Loucy (cell line): Measurements from ENCODE around the gene PRPSAP2.

Experiments
- H2AFZ ChIP-seq: fragments of 200-600 bp; sonication (generic); 2 replicates; pipeline ENCODE4 v1.6.0; 2016; ENCODE audit warnings: antibody characterized with exemption, mild to moderate bottlenecking, low read length, moderate library complexity
- H3F3A ChIP-seq: fragments of 200-600 bp; 2 replicates; pipeline ENCODE4 v1.6.0; 2016; ENCODE audit warnings: antibody characterized with exemption, low read depth, mild to moderate bottlenecking
- H3K27me3 ChIP-seq: fragments of 200-600 bp; sonication (generic); 2 replicates; pipeline ENCODE4 v1.6.1; 2014; ENCODE audit warnings: low read length, mild to moderate bottlenecking; ENCODE audit not compliant: insufficient read depth, poor library complexity, severe bottlenecking
- H3K36me3 ChIP-seq: fragments of 200-600 bp; sonication (generic); 2 replicates; pipeline ENCODE4 v1.6.1; 2016; ENCODE audit warnings: low read length; ENCODE audit not compliant: insufficient read depth
- H3K4me1 ChIP-seq: fragments of 200-600 bp; sonication (generic); 2 replicates; pipeline ENCODE4 v1.5.1; 2014; ENCODE audit warnings: low read length, mild to moderate bottlenecking; ENCODE audit not compliant: insufficient read depth, poor library complexity, severe bottlenecking
- H3K4me2 ChIP-seq: fragments of 200-600 bp; sonication (generic); 2 replicates; pipeline ENCODE4 v1.6.0; 2014; ENCODE audit warnings: antibody characterized with exemption, low read length, low read depth, mild to moderate bottlenecking; ENCODE audit not compliant: poor library complexity, severe bottlenecking
- H3K4me3 ChIP-seq: fragments of 200-600 bp; sonication (generic); 2 replicates; pipeline ENCODE4 v1.5.1; 2014; ENCODE audit warnings: low read length, mild to moderate bottlenecking, mixed read lengths; ENCODE audit not compliant: poor library complexity, severe bottlenecking
- H3K79me2 ChIP-seq: fragments of 200-600 bp; sonication (generic); 2 replicates; pipeline ENCODE4 v1.6.1; 2014; ENCODE audit warnings: low read length; ENCODE audit not compliant: insufficient read depth
- H3K9ac ChIP-seq: fragments of 200-600 bp; sonication (generic); 2 replicates; pipeline ENCODE4 v1.6.0; 2014; ENCODE audit warnings: mild to moderate bottlenecking, low read depth, low read length, moderate library complexity; ENCODE audit not compliant: poor library complexity, severe bottlenecking
- H3K9me2 ChIP-seq: fragments of 200-600 bp; sonication (generic); replicated peaks from 2 replicates; pipeline ENCODE4 v1.6.1; 2016; ENCODE audit warnings: low read depth, low read length, mixed read lengths
- H3K9me3 ChIP-seq: fragments of 200-600 bp; sonication (generic); 2 replicates; pipeline ENCODE4 v1.6.1; 2014; ENCODE audit warnings: mild to moderate bottlenecking, antibody characterized with exemption, low read length, low read depth; ENCODE audit not compliant: insufficient read depth
- H4K20me1 ChIP-seq: fragments of 200-600 bp; sonication (generic); 2 replicates; pipeline ENCODE4 v1.6.0; 2014; ENCODE audit warnings: antibody characterized with exemption, low read length, mild to moderate bottlenecking; ENCODE audit not compliant: insufficient read depth, poor library complexity, severe bottlenecking
- EZH2phosphoT487 ChIP-seq: fragments of 200-600 bp; IDR thresholded peaks from 2 replicates; pipeline ENCODE4 v1.6.1; 2018; ENCODE audit warnings: antibody characterized with exemption, mild to moderate bottlenecking, moderate library complexity, borderline replicate concordance
- TF ChIP-seq, protein P1 (sequence below): fragments of 200-600 bp; sonication (generic); conservative IDR thresholded peaks from 2 replicates; pipeline ENCODE4 v1.5.1; 2014; ENCODE audit warnings: mild to moderate bottlenecking, antibody characterized with exemption, low read length

The PRPSAP2 gene

DNA sequence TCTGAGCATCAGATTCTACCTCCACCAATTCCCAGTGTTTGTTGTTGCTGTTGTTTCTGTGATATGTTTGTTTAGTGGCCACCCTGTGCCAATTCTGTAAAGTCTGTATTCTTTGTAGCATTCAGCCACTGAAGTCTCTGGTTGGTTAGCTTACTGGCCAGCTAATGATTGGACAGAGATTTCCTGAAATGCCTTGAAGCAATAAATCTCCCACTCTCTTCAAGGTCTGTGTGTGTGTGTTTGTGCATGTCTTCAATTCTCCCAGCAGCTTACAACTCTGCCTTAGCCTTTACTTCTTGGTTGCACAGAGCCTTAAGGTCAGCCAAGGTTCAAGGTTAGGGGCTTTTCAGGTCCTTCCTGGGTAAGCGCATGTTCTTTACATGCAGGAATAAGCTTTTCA, 38.2 kb downstream of the PRPSAP2 start:
- Histone ChIP-seq H3K79me2 (peaks cover 23% of the 10 kb centered on the region; the same call in 1 of the 2 replicates), H3K27me3 (no peaks in the 10 kb centered on the region), H3K36me3 (peaks cover 56% of the 10 kb centered on the region), H4K20me1 (no peaks in the 10 kb centered on the region), H3K4me2 (no peak overlapping the region), H3K4me3 (no peak overlapping the region), H3F3A (peaks cover 4% of the 10 kb centered on the region; the same call in 1 of the 2 replicates), H3K9me2 (no peaks in the 10 kb centered on the region), H2AFZ (no peak overlapping the region), H3K9ac (no peak overlapping the region), H3K9me3 (no peaks in the 10 kb centered on the region), H3K4me1 (peaks cover 16% of the 10 kb centered on the region)
- TF ChIP-seq, protein P1, sequence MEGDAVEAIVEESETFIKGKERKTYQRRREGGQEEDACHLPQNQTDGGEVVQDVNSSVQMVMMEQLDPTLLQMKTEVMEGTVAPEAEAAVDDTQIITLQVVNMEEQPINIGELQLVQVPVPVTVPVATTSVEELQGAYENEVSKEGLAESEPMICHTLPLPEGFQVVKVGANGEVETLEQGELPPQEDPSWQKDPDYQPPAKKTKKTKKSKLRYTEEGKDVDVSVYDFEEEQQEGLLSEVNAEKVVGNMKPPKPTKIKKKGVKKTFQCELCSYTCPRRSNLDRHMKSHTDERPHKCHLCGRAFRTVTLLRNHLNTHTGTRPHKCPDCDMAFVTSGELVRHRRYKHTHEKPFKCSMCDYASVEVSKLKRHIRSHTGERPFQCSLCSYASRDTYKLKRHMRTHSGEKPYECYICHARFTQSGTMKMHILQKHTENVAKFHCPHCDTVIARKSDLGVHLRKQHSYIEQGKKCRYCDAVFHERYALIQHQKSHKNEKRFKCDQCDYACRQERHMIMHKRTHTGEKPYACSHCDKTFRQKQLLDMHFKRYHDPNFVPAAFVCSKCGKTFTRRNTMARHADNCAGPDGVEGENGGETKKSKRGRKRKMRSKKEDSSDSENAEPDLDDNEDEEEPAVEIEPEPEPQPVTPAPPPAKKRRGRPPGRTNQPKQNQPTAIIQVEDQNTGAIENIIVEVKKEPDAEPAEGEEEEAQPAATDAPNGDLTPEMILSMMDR, result no peak
- no peak for TF ChIP-seq EZH2phosphoT487

DNA sequence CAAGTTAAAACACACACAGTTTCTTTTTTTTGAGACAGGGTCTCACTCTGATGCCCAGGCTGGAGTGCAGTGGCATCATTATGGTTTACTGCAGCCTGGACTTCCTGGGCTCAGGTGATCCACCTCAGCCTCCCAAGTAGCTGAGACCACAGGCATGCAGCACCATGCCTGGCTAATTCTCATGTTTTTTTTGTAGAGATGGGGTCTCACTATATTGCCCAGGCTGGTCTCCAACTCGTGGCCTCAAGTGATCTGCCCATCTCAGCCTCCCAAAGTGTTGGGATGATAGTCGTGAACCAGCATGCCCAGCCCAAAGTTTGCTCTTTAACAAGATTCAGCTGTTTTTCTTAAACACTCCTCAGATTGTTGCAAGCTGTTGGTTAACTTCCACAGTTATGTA, 39.0 kb downstream of the PRPSAP2 start:
- H4K20me1 ChIP-seq, result no peaks in the 10 kb centered on the region
- H3K27me3 ChIP-seq, result no peaks in the 10 kb centered on the region
- H3K36me3 ChIP-seq, result peaks cover 48% of the 10 kb centered on the region
- H3K4me1 ChIP-seq, result peaks cover 22% of the 10 kb centered on the region
- H3K9me3 ChIP-seq, result no peaks in the 10 kb centered on the region
- H3K79me2 ChIP-seq, result peaks cover 26% of the 10 kb centered on the region; the same call in 1 of the 2 replicates
- H3F3A ChIP-seq, result peaks cover 9% of the 10 kb centered on the region; the same call in 1 of the 2 replicates
- no peak overlapping the region for H3K4me2 ChIP-seq
- no peaks in the 10 kb centered on the region for H3K9me2 ChIP-seq
- H3K9ac ChIP-seq, result no peak overlapping the region
- no peak for TF ChIP-seq EZH2phosphoT487
- TF ChIP-seq, protein P1, result no peak
- H2AFZ ChIP-seq, result no peak overlapping the region
- H3K4me3 ChIP-seq, result no peak overlapping the region

DNA sequence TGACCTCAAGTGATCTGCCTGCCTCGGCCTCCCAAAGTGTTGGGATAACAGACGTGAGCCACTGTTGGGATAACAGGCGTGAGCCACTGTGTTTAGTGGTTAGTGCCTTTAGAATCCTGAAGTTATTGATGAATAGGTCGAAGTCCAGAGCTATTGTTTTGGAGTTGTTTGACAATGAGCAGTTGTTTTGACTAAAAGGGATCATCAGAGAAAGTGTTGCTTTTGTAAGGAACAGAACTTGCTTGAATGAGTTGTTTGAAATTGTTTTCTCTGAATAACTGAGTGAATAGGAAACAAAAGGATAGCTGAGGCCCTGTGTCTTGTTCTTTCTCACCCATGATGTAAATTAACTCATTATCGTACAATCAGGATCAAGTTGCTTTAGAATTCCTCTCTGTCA, 46.6 kb downstream of the PRPSAP2 start:
- Histone ChIP-seq H3K9me2 (no peaks in the 10 kb centered on the region), H2AFZ (no peak overlapping the region), H3K9me3 (no peaks in the 10 kb centered on the region), H3K4me2 (no peak overlapping the region), H3K79me2 (peaks cover 29% of the 10 kb centered on the region; the same call in 1 of the 2 replicates), H4K20me1 (no peaks in the 10 kb centered on the region), H3K27me3 (no peaks in the 10 kb centered on the region), H3K9ac (no peak overlapping the region), H3K4me1 (peaks cover 41% of the 10 kb centered on the region), H3K36me3 (peaks cover 25% of the 10 kb centered on the region; the same call in 1 of the 2 replicates), H3K4me3 (no peak overlapping the region), H3F3A (peaks cover 9% of the 10 kb centered on the region; the same call in 1 of the 2 replicates)
- no peak for TF ChIP-seq EZH2phosphoT487
- TF ChIP-seq, protein P1, result no peak
